ENCODE measurements around the gene SUSD6. TPM values are rescaled to one million over a fixed set of nuclear protein-coding genes. Genes with fewer than 3 reads are reported as not detected.

SUSD6 gene
- total RNA-seq, 1 experiment from 2014 or later: 2.1 TPM

DNA sequence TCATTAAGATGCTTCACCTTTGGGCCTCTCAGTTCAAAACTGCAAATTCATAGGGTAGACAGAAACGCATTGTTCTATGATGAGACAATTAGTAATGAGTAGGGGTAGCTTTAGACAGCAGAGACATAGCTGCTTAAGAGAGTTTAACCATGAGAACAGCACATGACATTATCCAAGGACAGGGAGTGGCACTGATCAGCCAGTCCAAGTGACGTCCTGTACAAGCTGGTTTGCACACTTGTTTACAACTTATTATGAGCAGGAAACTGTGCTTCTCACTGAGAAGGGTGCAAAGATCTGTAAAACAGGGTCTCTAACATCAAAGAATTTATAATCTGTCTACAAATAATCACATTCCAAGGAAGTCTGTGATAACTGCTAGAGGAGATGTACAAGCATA is 144.4 kb downstream of the SUSD6 start:
- DNase-seq (ENCODE audit: low read depth): no peak
- in situ Hi-C loops (cut with HindIII; ENCODE audit: low pct_unique_long_range_greater_than_20kb, low sequenced_read_pairs): no loop called here

GRCh38 chr14:69756298-69756697 is 144.9 kb downstream of the SUSD6 start:
- no peak for DNase-seq (ENCODE audit: low read depth)
- in situ Hi-C loops (cut with HindIII; ENCODE audit: low pct_unique_long_range_greater_than_20kb, low sequenced_read_pairs): no loop called here

GRCh38 chr14:69760810-69761209 is 149.4 kb downstream of the SUSD6 start:
- in situ Hi-C loops (cut with HindIII; ENCODE audit: low pct_unique_long_range_greater_than_20kb, low sequenced_read_pairs): no loop called here
- no peak for DNase-seq (ENCODE audit: low read depth)

- in situ Hi-C loops (cut with HindIII; ENCODE audit: low pct_unique_long_range_greater_than_20kb, low sequenced_read_pairs): no loop called here
- DNase-seq (ENCODE audit: low read depth): no peak
These were observed 152.5 kb downstream of the SUSD6 start for GRCh38 chr14:69763761-69764510.

Other genes with a start within 250 kb of the SUSD6 start
- gene ERH, start 213.3 kb upstream of the SUSD6 start, total RNA-seq (2014; rRNA removed; shearing (Covaris generic); ENCODE audit: low replicate concordance): 173 and 187 TPM in 2 replicates
- gene SLC39A9, start 212.9 kb upstream of the SUSD6 start, total RNA-seq (2014; rRNA removed; shearing (Covaris generic); ENCODE audit: low replicate concordance): 56.4 and 75.9 TPM in 2 replicates
- not detected in 2 replicates for gene PLEKHD1, start 126.9 kb upstream of the SUSD6 start, total RNA-seq (2014; rRNA removed; shearing (Covaris generic); ENCODE audit: low replicate concordance)
- gene CCDC177, start 36.7 kb upstream of the SUSD6 start, total RNA-seq (2014; rRNA removed; shearing (Covaris generic); ENCODE audit: low replicate concordance): not detected in 2 replicates
- 33.9 and 55.7 TPM in 2 replicates for gene SRSF5, start 155.5 kb downstream of the SUSD6 start, total RNA-seq (2014; rRNA removed; shearing (Covaris generic); ENCODE audit: low replicate concordance)
- gene SLC10A1, start 185.6 kb downstream of the SUSD6 start, total RNA-seq (2014; rRNA removed; shearing (Covaris generic); ENCODE audit: low replicate concordance): not detected in 2 replicates